Stimulated activated CD4-positive, alpha-beta T cell treated with anti-CD3 and anti-CD28 coated beads, Interleukin-4, amount 100 ng/mL, for 48 hours (primary cell): ENCODE data around the gene PKP1.

Experiments
- DNase-seq, 2 donors: peaks; one replicate each; pipeline ENCODE4 v3.0.0-alpha.2; 2020; ENCODE audit warnings: low read depth in 2 of 2

Gene PKP1

DNA sequence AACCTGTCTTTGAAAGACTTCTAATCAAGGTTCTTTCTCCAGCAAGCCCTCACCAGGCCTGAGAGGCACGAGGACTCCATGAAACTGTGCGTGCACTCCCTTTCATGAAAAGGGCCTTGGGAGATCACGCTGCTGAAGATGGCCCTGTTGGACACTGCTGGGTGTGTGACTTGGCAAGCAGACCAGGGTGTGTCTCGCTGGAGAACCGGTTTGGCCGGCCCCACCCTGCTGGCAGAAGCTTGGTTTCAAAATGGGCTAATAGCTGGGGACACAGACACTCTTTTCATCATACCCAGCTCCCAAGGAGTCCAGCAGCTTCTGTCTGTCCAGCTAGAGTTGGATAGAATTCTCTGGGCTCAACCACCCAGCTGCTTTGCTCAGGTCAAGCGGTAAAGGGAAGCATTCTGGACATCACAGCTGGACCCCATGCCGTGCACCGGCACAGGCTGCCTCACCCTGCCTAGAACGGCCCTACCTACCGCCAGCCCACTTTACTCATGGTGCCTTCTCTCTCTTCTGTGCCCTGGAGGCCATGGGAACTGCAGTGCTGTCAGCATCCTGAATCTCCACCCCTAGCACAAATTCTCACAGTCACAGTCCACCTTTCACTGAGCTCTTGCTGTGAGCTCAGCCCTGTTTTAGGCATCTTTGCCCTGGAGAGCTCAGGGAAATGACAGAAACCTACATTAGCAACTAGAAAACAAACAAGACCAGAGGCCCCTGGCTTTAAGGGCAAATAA lies 24.6 kb downstream of the PKP1 start:
- no peak for DNase-seq

DNA sequence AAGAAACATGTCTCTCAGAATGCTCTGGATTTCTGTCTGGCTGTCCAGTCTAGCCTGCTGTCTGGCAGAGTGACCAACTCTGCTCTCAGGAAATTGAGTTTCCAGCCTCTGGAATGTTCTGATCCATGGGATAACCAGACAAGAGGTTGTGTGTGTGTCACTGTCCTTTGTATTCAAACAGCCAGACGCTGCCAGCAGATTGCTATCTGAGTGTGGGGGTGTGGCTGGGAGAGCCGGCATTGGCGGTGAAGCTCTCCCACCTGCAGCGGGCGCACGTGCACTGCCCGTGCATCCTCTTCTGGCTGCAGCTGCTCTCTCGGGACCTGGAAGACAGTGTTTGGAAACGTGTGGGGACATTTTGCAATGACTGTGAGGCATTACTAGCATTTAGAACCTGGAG lies 26.1 kb downstream of the PKP1 start:
- DNase-seq: no peak

DNA sequence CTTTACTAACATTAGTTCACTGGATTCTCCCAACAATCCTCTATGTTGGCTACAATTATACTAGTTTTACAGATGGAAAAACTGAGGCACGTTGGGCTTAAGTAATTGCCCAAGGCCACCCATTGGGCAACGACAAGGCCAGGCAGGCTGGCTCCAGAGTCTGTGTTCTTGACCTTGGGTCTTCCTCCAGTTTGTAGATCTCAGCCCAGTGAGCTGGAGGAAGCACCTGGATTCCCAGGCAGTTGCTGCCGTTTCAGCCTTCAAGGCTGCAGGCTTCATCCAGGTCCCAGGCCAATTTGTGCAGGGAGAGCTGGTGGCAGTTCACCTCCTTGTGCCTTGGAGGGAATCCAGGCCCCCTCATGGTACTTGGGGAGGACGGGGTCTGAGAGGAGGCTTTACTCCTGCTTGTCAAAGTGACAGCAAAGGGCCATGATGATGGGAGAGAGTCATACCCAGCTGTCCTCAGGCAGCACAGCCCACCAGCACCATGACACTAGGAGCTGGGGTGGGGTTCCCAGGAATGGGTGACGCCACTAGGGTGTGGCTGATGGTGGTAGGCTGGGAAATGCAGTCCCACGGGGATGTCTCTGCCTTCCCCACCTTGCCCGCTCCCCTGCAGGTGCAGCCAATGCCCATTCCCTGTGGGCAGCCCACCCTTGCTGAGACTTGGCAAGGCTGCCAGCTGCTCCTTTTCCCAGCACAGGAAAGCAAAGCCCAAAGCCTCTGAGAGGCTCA lies 27.1 kb downstream of the PKP1 start:
- no peak for DNase-seq

DNA sequence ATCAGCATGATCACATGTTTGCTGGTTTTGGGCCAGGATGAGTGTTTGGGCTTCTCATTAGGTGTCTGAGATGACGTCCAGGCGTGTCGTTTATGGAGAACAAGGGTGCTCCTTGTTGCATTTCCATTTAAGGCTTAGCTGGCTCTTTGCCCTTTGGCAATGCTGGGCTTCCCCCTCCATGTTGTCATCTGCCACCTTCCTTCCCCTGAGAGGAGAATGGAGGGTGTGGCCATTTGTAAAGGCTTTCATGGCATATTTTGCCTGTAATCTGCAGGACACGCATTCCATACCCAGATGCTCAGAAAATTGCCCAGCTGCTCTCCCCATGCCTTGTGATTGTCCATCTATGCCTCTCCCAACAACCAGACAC lies 27.7 kb downstream of the PKP1 start:
- no peak for DNase-seq

DNA sequence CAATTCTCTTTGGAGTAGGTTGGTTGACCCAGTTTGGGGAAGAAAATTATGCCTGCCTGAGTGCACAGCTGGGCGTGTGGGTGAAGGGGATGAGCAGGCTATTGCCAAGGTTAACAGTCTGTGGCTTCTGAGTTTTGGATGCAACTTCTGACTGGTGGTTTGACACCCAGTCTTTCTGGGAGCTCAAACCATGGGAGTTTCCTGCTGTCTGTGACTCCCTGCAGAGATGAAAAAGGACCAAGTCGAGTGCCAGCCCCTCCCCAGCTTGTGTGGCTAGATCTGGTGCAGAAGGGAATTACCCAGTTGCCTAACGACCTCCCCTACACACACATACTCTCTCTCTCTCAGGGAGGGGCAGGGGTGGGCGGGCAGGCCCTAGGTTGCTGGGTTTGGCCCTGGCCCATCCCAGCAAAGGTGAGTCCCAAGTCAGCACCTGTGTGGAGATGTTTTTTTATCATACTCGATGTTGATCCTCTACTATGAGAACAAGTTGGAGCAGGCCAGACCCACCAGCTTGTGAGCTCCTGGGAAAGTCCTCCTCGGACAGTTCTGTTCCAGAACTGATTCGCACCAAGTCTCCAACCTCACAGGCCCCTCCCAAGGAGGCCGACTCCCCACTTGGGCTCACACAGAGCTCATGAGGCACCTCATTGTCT lies 28.2 kb downstream of the PKP1 start:
- peak in 1 of 2 donors; percentile 2 for DNase-seq

DNA sequence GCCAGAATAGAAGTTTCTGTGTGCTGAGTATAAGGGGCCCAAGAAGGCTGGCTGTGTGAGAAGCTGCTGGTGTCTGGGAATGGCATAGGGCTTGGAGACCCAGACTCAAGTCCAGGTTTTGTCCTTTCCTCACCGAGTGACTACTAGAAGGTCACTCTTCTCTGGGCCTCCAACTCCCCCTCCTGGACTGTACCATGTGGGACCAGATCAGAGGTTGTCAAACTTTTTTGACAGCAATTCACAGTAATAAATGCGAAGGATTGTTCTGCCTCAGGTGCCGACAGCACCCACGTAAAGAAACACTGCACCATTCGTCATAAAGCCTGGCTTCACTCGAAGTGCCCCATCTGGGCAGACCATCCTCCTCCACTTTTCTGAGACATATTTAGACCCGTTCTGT lies 29.0 kb downstream of the PKP1 start:
- no peak for DNase-seq

DNA sequence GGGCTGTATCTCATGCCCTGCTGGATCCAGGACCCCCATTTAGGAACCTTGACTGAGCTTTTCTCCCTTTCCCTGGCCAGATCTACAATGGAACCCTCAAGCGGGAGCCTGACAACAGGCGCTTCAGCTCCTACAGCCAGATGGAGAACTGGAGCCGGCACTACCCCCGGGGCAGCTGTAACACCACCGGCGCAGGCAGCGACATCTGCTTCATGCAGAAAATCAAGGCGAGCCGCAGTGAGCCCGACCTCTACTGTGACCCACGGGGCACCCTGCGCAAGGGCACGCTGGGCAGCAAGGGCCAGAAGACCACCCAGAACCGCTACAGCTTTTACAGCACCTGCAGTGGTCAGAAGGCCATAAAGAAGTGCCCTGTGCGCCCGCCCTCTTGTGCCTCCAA lies 29.8 kb downstream of the PKP1 start:
- no peak for DNase-seq

DNA sequence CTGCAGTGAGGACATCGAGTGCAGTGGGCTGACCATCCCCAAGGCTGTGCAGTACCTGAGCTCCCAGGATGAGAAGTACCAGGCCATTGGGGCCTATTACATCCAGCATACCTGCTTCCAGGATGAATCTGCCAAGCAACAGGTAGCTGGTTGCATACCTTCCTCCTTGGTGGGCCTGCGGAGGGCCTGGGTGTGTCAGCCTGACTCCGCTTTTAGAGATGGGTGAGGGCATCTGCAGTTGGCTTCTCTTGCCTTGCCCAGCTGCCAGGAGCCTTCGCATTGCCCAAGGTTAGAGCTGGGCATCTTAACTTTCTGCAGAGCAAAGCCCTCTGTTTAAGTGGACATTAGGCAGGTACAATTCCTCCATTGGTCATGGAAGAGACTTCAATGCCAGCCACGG lies 33.2 kb downstream of the PKP1 start:
- DNase-seq: no peak

DNA sequence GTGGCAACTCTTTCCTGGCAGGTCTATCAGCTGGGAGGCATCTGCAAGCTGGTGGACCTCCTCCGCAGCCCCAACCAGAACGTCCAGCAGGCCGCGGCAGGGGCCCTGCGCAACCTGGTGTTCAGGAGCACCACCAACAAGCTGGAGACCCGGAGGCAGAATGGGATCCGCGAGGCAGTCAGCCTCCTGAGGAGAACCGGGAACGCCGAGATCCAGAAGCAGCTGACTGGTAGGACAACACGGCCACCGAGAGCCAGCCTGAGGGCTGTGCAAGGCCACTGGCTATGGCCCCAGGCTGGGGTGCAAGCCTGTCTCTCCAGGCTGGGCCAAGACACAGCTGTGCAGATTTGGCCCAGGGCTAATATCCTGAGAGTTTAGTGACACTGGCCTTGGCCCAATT lies 34.2 kb downstream of the PKP1 start:
- no peak for DNase-seq

DNA sequence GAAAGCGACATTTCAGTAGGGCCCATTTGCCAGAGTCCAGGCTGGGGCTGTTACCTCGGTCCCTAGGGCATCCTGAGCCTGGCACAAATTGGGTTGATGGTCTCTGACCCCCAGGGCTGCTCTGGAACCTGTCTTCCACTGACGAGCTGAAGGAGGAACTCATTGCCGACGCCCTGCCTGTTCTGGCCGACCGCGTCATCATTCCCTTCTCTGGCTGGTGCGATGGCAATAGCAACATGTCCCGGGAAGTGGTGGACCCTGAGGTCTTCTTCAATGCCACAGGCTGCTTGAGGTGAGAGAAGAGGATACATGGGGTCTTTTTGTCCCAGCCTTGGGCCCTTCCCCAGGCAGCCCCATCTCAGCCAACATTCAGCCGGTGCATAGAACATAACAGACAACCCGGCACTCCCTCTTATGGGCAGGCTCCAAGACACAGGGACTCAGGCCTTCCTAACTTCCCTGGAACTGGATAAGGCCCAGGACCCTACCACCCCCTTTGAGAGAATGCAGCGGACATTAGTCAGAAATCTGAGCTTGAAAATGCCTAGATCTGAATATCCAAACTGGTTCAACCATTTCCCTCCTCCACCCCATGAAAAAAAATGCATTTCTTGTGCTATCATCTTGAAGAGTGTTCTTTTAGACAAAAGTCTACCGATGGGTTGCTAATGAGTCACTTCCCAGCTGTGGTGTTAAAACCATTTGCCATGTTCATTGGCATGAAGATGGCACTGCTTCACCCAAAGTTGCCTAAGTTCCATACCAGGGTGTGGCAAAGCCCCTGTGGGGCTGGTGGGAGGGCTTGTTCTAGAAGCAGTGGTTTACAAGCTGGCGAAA lies 35.4 kb downstream of the PKP1 start:
- DNase-seq: no peak

DNA sequence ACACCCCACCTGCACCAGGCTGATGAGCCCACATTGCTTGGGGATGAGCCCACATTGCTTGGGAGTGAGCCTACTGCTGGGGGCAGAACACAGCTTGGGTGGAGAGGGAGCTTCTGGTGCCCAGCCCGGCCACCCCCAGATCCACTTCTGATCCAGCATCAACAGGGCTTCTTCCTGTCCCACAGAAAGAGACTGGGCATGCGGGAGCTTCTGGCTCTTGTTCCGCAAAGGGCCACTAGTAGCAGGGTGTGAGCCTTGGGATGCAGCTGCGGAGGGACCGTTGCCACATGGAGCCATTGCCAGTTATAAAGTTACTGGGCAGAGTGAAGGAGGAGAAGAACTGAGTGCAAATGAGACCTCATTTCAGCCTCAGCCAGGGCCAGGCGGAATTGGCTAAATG lies 36.3 kb downstream of the PKP1 start:
- DNase-seq: no peak

DNA sequence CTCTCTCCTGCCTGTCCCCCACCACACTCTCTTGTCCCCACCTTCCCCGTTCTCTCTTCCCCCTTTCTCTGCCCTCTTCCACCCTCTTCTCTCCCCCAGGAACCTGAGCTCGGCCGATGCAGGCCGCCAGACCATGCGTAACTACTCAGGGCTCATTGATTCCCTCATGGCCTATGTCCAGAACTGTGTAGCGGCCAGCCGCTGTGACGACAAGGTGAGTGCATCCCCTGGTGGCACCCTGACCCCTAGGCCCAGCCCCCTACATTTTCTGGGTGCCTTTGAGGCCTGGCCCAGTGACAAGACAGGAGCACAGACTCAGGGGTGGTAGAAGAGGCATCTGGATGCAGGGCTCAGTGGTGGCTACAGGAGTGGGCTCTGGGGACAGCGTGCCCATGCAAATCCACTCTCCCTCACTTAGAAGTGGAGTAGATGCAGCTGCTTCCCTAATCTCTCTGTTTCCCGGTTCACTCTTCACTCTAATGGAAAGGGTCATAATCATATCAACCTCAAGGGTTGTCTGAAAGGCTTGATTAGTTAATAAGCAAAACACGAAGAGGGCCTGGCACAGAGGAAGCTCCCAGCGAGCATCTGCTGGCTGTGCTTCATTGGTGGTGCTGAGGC lies 37.0 kb downstream of the PKP1 start:
- DNase-seq: no peak

DNA sequence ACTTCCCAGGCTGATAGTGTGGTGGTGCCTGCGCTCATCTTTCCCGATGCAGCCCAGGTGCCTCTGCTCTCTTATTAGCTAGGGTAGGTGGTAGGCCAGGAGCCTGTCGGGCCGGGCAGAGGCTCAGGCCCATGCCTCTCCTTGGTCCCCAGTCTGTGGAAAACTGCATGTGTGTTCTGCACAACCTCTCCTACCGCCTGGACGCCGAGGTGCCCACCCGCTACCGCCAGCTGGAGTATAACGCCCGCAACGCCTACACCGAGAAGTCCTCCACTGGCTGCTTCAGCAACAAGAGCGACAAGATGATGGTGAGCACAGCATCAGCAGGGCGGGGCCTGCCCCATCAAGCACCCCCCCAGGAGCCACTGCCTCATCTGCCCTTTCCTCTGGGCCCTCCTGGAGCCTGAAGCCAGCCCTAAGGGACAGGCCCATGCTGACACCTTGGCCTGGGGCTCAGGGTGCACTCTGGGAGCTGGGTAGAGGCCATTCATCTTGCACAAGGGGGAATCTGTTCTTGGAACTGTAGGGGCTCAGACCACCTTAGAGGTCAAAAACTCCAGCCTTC lies 38.6 kb downstream of the PKP1 start:
- DNase-seq: no peak

DNA sequence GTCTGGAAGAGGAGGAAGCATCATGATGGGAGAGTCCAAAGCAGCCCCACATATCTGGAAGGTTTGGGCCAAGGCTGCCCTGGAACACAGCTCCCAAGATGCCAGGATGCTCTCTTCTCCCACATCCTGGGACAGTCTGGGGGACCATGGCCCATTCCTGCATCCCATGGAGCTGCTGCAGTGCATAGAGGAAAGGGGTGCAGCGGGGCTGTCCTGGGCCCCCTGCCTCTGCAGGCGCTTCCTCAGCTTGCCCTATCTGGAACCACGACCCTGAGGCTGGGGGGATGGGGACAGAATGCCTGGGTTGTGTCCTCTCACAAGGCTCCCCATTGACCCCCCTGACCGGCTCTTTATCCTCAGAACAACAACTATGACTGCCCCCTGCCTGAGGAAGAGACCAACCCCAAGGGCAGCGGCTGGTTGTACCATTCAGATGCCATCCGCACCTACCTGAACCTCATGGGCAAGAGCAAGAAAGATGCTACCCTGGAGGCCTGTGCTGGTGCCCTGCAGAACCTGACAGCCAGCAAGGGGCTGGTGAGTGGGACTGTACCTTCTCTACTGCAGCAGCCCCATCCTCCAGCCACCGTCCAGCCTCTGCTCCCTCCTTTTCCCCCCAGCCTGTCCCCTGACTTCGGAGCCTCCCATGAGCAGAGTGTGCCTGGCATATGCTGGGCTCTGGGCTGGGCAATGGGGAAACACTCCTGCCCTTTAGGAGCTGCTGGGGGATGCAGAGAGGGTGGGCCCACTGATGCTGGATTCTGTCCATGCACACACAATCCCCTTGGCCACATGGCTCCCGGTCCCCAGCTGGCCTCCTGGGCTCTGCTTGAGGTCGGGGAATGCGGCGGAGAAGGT lies 39.6 kb downstream of the PKP1 start:
- no peak for DNase-seq

DNA sequence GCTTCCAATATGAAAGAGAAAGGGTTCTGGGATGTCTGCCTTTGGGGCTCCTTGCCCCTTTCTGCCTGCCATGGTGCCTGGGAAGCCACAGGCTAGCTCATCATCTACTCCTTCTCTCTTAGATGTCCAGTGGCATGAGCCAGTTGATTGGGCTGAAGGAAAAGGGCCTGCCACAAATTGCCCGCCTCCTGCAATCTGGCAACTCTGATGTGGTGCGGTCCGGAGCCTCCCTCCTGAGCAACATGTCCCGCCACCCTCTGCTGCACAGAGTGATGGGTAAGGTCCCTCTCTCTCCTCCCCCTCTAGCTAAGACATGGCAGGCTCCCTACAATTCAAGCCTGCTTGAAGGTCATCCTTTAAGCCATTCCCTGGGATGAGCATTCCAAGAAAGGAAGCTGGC lies 41.0 kb downstream of the PKP1 start:
- DNase-seq: no peak

DNA sequence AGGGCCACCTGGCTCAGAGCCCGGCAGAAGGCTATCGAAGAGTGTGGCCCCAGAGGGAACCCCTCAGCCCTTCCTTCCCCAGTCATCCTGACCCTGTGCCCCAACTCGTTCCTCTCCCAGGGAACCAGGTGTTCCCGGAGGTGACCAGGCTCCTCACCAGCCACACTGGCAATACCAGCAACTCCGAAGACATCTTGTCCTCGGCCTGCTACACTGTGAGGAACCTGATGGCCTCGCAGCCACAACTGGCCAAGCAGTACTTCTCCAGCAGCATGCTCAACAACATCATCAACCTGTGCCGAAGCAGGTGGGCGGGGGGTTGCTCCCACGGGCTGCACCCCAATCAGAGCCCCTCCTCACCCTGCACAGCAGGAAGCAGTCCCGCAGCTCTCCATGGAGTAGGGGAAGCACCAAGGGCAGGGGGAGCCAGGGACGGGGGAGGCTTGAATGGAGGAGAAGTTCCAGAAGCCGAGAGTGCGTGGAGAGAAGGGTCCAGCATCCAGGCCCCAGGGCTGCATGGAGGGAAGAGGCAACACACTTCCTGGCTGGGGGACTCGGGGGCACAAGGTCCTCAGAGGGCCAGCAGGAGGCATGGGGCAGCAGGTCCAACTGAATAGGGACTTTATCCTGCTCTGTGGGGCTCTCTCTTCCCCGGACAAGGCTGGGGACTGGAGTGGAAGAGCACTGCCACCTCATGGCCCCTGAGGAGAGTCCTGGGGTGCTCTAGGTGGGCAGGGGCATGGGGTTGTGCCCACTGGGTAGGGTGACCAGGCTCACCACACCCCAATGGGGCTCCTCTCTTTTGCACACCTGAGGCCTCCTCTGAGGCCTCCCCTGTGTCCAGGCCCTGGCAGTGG lies 41.7 kb downstream of the PKP1 start:
- no peak for DNase-seq

DNA sequence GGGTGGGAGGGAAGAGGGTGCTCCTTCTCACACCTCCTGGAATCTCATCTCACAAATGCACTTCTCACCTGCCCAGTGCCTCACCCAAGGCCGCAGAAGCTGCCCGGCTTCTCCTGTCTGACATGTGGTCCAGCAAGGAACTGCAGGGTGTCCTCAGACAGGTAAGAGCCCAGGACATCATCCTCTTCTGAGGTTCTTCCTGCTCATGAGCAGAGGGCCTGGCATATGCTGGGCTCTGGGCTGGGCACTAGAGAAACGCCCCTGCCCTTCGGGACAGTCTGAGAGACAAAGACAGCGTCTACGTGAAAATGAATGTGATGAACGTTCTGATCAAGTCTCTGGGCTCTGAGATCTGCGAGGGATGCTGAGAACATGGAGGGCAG lies 42.4 kb downstream of the PKP1 start:
- no peak for DNase-seq

DNA sequence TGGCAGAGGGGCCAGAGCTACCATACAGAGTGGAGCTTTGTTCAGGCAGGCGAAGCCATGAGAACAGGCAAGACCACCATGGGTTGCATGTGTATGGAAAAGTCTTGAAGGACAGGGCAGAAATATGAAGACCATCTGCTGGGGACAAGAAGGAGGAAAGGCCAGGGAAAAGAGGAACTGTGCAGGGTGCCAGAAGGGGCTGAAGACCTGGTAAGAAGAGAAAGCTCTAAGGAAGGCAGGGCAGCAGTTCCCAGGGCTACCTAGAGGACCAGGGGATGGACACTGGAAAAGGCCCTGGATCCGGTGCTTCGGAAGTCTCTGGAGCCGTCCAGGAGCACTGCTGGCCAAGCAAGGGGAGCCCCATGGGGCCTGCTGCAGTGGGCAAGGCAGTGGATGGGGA lies 43.4 kb downstream of the PKP1 start:
- DNase-seq: no peak

DNA sequence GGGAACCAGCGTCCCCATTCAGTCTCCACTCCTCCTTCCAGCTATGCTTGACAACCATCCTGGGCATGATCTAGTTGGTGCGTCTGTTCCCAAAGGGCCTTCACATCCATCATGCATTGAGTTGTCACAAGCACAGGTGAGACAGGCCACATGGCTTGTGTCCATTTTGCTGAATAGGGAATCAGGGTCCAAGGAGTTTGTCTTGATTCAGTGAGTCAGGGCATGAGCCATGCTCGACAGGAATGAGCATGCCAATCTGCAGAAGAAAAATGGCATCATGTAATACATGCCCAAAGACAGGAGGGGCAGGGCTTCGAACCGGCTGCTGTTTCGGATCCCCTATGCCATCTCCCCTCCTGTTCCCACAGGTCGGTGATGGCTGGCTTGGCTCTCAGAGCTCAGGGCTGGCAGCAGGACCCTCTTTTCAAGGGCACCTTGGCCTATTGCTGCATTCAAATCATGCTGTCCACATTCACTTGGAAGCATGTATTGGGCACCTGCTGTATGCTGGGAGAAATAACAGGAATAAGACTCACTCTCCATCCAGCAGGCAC lies 44.5 kb downstream of the PKP1 start:
- no peak for DNase-seq
